GM12874 (cell line): ENCODE measurements around the gene RBM10.

ENCODE experiments used
- CTCF ChIP-seq: IDR thresholded peaks from 2 replicates; pipeline ENCODE4 v1.5.1; 2011; ENCODE audit warnings: low read depth, mild to moderate bottlenecking, control low read depth, low read length, moderate library complexity; ENCODE audit not compliant: insufficient read depth

The RBM10 gene

GRCh38 chrX:47209508-47210238 lies 64.7 kb downstream of the RBM10 start:
- TF ChIP-seq CTCF: no peak

GRCh38 chrX:47210661-47211425 lies 65.8 kb downstream of the RBM10 start:
- no peak for TF ChIP-seq CTCF

DNA sequence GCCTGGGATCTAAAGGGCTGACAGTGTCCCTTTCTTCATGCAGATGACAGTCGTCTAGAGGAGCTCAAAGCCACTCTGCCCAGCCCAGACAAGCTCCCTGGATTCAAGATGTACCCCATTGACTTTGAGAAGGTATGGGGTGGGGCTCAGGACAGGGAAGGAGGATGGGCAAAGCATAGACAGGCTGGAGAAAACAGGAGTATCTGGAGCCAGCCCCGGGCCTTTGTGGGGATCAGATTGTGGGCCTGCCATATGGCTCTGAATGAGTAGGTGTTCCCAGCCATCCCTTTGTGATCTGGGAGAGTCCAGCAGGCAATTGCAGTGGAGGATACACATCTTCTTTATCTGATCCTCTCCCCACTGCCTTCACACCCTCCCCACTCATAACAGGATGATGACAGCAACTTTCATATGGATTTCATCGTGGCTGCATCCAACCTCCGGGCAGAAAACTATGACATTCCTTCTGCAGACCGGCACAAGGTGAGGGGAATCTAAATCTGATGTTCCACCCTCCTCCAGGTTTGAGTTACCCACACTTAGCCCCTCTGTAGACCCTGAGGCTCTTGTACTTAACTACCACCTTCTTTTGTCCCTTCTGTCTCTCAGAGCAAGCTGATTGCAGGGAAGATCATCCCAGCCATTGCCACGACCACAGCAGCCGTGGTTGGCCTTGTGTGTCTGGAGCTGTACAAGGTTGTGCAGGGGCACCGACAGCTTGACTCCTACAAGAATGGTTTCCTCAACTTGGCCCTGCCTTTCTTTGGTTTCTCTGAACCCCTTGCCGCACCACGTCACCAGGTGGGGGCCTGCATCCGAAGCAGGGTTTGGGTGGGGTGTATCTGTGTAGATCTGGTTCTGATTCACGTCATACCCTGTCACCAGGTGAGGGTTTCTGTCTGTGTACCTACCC lies 67.6 kb downstream of the RBM10 start:
- TF ChIP-seq CTCF: no peak

- no peak for TF ChIP-seq CTCF
These were observed 69.5 kb downstream of the RBM10 start for GRCh38 chrX:47214435-47215077.

DNA sequence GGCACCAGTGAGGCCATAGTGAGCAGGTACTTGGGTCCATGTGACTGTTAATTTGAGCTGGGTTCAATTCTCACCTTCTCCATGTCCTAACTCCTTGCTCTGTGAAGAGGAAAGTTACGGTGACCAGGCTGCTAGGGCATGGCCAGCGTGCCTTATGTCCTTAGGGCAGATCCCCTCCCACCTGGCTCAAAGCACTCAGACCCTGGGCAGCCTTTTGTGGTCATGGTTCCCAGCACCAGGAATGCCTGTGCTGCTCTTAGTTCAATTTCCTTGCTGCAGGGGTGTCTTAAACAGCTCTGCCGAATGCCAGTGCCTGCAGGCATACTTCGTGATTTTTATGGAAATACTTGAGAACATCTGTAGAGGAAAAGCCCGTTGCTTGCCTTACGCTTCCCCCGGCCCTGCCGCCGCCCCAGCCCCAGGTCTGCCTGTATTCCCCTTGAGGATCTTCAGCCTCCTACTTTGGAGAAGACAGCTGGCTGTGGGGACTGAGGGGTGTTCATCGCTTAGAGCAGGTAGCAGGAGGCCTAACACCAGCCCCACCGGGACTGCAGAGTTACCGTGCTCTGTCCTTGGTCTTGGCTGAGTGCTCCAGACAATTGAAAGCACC lies 70.4 kb downstream of the RBM10 start:
- no peak for TF ChIP-seq CTCF

DNA sequence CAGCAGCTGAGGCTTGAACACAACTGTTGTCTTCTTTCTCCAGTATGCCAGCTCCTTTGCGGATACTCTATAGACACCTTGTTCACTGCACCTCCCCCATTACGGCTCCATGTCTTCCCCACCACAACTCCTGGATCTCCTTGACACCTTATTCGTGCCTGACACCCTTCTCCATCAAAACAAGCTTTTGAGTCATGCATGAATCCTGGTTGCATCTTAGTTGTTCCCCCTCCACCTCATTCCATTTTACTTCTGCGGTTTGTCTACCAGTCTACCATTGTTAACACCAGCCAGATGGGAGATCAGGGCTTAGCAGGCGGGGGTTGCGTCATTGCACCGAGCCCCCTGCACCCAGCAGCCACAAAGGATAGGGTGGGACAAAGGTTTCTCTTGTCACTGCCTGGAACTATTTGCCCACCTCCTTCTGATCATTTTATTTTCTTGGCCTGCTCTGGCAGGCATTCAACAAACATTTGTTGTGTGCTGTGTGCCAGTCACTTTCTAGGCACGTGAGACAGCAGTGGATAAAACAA lies 71.4 kb downstream of the RBM10 start:
- TF ChIP-seq CTCF: no peak
